Frontal cortex (tissue), 4 donors: ENCODE results near the gene LRRC37B. TPM values are rescaled to one million over a fixed set of nuclear protein-coding genes. Genes with fewer than 3 reads are reported as not detected.
A peak's percentile ranks its signal among the peaks of the same experiment; 100 is the strongest.
"Not testable (repeated sequence)": the region's sequence is repeated elsewhere in the genome, so short reads cannot be mapped to it uniquely, and the experiment has no call there.

Experiments
- DNase-seq, 2 donors: peaks; one replicate each; pipeline ENCODE4 v3.0.0; 2012; ENCODE audit warnings: low spot score in 2 of 2
- FAIRE-seq: peaks from 2 replicates; lab custom pipeline; 2012; peaks lifted over from hg19 to GRCh38; lab: Jason Lieb, UNC
- total RNA-seq: library from RNA; depleted of rRNA; stranded (reverse); fragments of >200 nt; gene quantifications from one replicate; pipeline ENCODE4 v1.2.3, GENCODE V29; 2014
- donor health status: control.
- donor health status: control.
- donor health status: control.

Gene LRRC37B
- total RNA-seq: 91.7 TPM

GRCh38 chr17:32006957-32007462 is at the start of gene LRRC37B:
Gene LRRC37B (plus strand): TSS chr17:32007383. CDS start chr17:32021393, 14,010 bp downstream.
- no peak for FAIRE-seq
- DNase-seq: peak; percentile 83 to 87

GRCh38 chr17:31964131-31964530 is 43.1 kb upstream of the LRRC37B start:
- DNase-seq, FAIRE-seq: not testable (repeated sequence)

DNA sequence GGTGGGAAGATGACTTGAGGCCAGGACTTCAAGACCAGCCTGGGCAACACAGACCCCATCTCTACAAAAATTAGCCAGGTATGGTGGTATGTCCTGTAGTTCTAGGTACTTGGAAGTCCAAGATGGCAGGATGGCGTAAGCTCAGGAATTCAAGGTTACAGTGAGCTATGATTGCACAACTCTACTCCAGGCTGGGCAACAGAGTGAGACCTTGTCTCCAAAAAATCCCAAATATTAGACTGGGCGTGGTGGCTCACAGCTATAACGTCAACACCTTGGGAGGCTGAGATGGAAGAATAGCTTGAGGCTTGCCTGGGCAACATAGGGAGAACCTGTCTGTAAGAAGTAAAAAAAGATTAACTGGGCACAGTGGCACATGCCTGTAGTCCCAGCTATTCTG is 39.5 kb upstream of the LRRC37B start:
- FAIRE-seq: no peak

GRCh38 chr17:31970416-31970815 is 36.8 kb upstream of the LRRC37B start:
- not testable (repeated sequence) for FAIRE-seq, DNase-seq

More for the DNA sequence above, 39.5 kb upstream of the LRRC37B start:
- DNase-seq: no peak

- FAIRE-seq: peak; percentile 6
- not testable (repeated sequence) for DNase-seq
These were observed 32.7 kb upstream of the LRRC37B start for GRCh38 chr17:31974269-31975071.

DNA sequence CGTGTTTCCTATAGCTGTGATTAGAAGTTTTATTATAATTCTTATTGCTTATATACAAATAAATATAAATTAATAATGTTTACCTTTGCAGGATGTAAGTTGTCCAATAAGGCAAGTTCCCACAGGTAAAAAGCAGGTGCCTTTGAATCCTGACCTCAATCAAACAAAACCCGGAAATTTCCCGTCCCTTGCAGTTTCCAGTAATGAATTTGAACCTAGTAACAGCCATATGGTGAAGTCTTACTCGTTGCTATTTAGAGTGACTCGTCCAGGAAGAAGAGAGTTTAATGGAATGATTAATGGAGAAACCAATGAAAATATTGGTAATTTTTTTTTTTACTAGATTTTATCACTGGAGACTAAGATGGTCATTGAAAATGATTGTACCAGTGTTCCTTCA is 31.8 kb upstream of the LRRC37B start:
- FAIRE-seq, DNase-seq: not testable (repeated sequence)

DNA sequence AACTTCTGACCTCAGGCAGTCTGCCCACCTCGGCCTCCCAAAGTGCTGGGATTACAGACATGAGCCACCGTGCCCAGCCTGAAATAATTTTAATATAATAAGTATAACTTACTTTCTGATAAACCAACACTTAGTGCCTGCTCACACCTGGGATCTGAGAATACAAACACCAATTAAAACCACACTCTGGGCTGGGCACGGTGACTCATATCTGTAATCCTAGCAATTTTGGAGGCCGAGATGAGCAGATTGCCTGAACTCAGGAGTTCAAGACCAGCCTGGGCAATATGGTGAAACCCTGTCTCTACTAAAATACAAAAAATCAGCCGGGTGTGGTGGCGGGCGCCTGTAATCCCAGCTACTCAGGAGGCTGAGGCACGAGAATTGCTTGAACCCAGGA is 15.4 kb upstream of the LRRC37B start:
- not testable (repeated sequence) for DNase-seq, FAIRE-seq

DNA sequence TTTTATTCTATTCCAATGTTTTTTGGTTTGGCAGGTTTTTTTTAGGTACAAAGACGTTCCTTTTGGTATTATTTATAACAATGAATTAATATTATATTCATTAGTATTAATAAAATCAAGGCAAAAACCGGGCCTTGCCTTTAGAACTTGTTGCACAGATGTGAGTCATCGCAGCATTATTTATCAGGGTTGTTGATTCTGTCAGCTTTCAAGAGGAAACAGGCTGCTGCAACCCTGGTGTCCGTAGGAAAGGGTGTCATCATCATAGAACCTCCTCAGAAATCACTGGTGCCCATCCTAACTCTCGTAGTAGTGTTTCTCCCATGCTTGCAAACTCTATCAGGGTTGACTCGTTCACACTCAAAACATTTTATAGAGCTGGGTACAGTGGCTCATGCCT is 10.2 kb upstream of the LRRC37B start:
- no peak for DNase-seq

GRCh38 chr17:32007463-32008298 is 498 bp downstream of the LRRC37B start:
- peak; percentile 35 to 52 for DNase-seq
- FAIRE-seq: no peak

More for the DNA sequence above, 10.2 kb upstream of the LRRC37B start:
- FAIRE-seq: no peak

DNA sequence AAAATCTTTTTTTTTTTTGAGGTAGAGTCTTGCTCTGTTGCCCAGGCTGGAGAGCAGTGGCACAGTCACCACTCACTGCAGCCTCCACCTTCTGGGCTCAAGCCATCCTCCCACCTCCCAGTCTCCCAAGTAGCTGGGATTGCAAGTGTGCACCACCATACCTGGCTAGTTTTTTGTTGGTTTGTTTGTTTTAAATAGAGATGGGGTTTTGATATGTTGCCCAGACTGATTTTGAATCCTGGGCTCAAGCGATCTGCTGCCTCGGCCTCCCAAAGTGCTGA is 2.0 kb downstream of the LRRC37B start:
- FAIRE-seq (no peak), DNase-seq (no peak)

DNA sequence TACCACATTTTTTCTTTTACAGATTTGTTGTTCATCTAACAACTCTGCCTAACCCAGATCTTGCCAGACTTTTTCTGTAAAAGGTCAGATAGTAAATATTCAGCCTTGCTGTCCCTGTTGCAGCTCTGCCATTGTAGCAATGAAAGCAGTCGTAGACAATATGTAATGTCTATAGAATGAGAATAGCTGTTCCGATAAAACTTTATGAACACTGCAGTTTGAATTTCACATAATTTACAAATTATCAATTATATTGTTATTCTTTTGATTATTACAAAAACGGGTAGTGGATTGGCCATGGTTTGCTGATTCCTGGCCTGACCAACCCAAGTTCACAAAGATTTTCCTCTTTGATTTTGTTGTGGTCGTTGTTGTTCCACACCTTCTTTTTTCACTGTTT is 2.9 kb downstream of the LRRC37B start:
- FAIRE-seq (no peak), DNase-seq (no peak)

GRCh38 chr17:32015245-32016013 is 8.2 kb downstream of the LRRC37B start:
- FAIRE-seq (no peak), DNase-seq (no peak)

DNA sequence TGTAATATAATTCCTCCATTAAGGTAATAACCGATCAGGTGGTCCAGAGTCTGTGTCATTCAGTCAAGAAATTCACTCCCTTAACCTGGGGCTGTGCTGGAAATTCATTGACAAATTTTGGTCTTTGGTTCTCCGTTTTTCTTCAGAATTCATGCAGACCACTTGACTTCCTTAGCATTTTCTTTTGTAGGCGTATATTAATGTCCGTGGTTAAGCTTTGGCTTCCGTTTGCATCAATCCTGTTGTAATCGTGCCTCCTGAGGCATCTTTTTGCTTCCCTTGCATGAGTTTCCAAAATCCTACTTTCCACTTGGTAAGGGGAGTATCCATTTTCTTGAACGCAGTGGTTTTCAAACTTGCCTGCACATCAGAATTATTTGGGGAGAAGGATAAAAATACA is 9.0 kb downstream of the LRRC37B start:
- no peak for FAIRE-seq
- no peak for DNase-seq

DNA sequence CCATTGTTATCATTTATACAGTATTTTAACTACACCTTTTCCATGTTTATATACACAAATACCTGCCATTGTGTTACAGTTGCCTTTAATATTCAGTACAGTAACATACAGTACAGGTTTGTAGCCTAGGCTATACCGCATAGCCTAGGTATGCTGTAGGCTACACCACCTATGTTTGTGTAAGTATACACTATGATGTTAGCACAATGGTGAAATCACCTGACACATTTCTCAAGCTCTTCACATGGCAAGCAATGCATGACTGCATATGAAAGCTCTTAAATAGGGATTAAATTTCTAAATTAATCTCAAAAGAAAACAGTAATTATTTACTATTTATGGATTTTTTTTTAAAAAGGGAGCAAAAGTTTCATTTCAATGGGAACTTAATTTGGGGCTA is 12.0 kb downstream of the LRRC37B start:
- DNase-seq (no peak), FAIRE-seq (no peak)

- DNase-seq: no peak
- no peak for FAIRE-seq
These were observed 13.9 kb downstream of the LRRC37B start for GRCh38 chr17:32020943-32021614.

DNA sequence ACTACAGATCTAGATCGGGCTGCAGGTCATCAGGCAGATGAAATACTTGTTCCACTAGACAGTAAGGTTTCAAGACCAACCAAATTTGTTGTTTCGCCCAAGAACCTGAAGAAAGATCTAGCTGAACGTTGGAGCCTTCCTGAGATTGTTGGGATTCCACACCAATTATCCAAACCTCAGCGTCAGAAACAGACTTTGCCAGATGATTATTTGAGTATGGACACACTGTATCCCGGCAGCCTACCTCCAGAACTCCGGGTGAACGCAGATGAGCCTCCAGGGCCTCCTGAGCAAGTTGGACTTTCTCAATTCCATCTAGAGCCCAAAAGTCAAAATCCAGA is 14.4 kb downstream of the LRRC37B start:
- no peak for DNase-seq

GRCh38 chr17:32022554-32022953 is 15.4 kb downstream of the LRRC37B start:
- DNase-seq, FAIRE-seq: not testable (repeated sequence)

More for the DNA sequence above, 14.4 kb downstream of the LRRC37B start:
- FAIRE-seq: no peak

GRCh38 chr17:32027271-32027670 is 20.1 kb downstream of the LRRC37B start:
- not testable (repeated sequence) for DNase-seq, FAIRE-seq

DNA sequence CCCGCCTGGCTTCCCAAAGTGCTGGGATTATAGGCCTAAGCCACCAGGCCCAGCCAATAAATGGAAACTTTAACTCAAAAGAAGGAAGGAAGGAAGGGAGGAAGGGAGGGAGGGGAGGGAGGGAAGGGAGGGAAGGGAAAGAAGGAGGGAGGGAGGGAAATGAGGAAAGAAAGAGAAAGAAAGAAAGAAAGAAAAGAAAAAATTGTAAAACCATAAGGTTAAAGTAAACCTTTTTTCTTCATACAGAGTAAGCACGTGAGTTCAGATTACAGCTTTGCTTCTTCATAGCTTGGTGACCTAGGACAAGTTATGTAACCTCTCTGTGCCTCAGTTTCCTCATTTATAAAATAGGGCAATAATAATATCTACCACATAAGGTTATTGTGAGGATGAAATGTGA is 26.0 kb downstream of the LRRC37B start:
- DNase-seq (no peak), FAIRE-seq (no peak)

DNA sequence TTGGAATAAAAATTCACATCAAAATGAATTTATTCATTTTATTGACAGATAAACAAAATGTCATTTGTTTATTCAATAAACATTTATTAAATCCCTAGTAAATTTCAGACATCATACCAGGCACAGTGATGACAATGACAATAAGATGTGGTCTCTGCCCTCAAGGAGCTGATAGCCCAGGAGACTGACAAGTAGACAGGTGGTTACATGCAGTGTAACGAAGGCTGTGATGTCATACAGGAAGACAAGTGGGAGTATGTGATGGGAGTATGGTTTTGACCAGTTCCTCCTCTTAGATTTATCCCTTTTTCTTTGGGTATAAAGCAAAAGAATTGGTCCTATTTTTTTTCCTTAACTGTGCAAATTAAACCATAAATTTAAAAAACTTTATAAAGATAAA is 26.6 kb downstream of the LRRC37B start:
- not testable (repeated sequence) for DNase-seq, FAIRE-seq
